ENCODE measurements around the gene CADPS. TPM values are rescaled to one million over a fixed set of nuclear protein-coding genes. Genes with fewer than 3 reads are reported as not detected.
A peak's percentile ranks its signal among the peaks of the same experiment; 100 is the strongest.

Gene CADPS
- total and polyA plus RNA-seq, 2 experiments from 2014 or later = 49.2 to 63.8 TPM

DNA sequence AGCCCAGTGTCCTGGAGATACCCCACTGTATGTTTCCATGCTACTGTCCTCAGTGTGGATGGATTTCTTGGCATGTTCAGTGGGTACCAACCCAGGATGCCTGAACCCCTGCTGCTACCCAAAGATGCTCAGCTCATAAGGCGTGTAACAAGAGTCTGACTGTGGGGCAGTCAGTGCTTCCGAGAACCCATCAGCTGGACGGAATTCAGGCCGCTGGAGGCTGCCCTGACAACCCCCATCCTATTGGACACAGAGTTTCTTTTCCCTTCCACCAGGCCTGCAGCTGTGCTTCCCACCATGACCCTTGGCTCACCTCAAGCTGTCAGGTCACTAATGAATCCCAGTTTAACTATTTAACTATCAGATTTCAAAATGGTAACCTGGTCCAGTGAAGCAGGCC, 277.7 kb downstream of the CADPS start:
- no peak for DNase-seq (ENCODE audit: low read depth in 1 of 2, low spot score in 1 of 2)
- H3K4me1 ChIP-seq (ENCODE audit: low read depth) = no peaks in the 10 kb centered on the region

GRCh38 chr3:62592408-62592807, 282.8 kb downstream of the CADPS start:
- Histone ChIP-seq H3K36me3 (peaks cover 2% of the 10 kb centered on the region), H3K4me1 (ENCODE audit: low read depth) (no peaks in the 10 kb centered on the region), H3K27me3 (no peaks in the 10 kb centered on the region), H3K9me3 (ENCODE audit: low read depth) (no peaks in the 10 kb centered on the region), H3K27ac (no peak overlapping the region), H3K4me3 (no peak overlapping the region)
- DNase-seq (ENCODE audit: low read depth in 1 of 2, low spot score in 1 of 2) = no peak
- TF ChIP-seq, protein P1, sequence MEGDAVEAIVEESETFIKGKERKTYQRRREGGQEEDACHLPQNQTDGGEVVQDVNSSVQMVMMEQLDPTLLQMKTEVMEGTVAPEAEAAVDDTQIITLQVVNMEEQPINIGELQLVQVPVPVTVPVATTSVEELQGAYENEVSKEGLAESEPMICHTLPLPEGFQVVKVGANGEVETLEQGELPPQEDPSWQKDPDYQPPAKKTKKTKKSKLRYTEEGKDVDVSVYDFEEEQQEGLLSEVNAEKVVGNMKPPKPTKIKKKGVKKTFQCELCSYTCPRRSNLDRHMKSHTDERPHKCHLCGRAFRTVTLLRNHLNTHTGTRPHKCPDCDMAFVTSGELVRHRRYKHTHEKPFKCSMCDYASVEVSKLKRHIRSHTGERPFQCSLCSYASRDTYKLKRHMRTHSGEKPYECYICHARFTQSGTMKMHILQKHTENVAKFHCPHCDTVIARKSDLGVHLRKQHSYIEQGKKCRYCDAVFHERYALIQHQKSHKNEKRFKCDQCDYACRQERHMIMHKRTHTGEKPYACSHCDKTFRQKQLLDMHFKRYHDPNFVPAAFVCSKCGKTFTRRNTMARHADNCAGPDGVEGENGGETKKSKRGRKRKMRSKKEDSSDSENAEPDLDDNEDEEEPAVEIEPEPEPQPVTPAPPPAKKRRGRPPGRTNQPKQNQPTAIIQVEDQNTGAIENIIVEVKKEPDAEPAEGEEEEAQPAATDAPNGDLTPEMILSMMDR (IDR thresholded peaks at IDR 0.05; ENCODE audit: low read depth, low read length) = no peak

More for the DNA sequence above, 277.7 kb downstream of the CADPS start:
- H3K9me3 ChIP-seq (ENCODE audit: low read depth) = no peaks in the 10 kb centered on the region
- H3K36me3 ChIP-seq = no peaks in the 10 kb centered on the region
- TF ChIP-seq, protein P1 (IDR thresholded peaks at IDR 0.05; ENCODE audit: low read depth, low read length) = no peak
- no peak overlapping the region for H3K4me3 ChIP-seq
- no peaks in the 10 kb centered on the region for H3K27me3 ChIP-seq
- no peak overlapping the region for H3K27ac ChIP-seq

- no peak overlapping the region for H3K27ac ChIP-seq
- TF ChIP-seq, protein P1 (IDR thresholded peaks at IDR 0.05; ENCODE audit: low read depth, low read length) = peak; percentile 5
- H3K4me1 ChIP-seq (ENCODE audit: low read depth) = no peaks in the 10 kb centered on the region
- H3K4me3 ChIP-seq = no peak overlapping the region
- H3K36me3 ChIP-seq = peaks cover 8% of the 10 kb centered on the region
- H3K27me3 ChIP-seq = no peaks in the 10 kb centered on the region
- DNase-seq (ENCODE audit: low read depth in 1 of 2, low spot score in 1 of 2) = no peak
- no peaks in the 10 kb centered on the region for H3K9me3 ChIP-seq (ENCODE audit: low read depth)
Observed at GRCh38 chr3:62589078-62589477, 286.1 kb downstream of the CADPS start.

GRCh38 chr3:62587579-62588031, 287.6 kb downstream of the CADPS start:
- Histone ChIP-seq H3K27ac (no peak overlapping the region), H3K9me3 (ENCODE audit: low read depth) (no peaks in the 10 kb centered on the region), H3K27me3 (no peaks in the 10 kb centered on the region), H3K36me3 (peaks cover 10% of the 10 kb centered on the region), H3K4me3 (no peak overlapping the region), H3K4me1 (ENCODE audit: low read depth) (no peaks in the 10 kb centered on the region)
- DNase-seq (ENCODE audit: low read depth in 1 of 2, low spot score in 1 of 2) = peak in 1 of 2 donors; percentile 83
- TF ChIP-seq, protein P1 (IDR thresholded peaks at IDR 0.05; ENCODE audit: low read depth, low read length) = no peak

- H3K4me3 ChIP-seq = no peak overlapping the region
- no peaks in the 10 kb centered on the region for H3K27me3 ChIP-seq
- no peaks in the 10 kb centered on the region for H3K9me3 ChIP-seq (ENCODE audit: low read depth)
- H3K36me3 ChIP-seq = peaks cover 13% of the 10 kb centered on the region
- DNase-seq (ENCODE audit: low read depth in 1 of 2, low spot score in 1 of 2) = no peak
- H3K4me1 ChIP-seq (ENCODE audit: low read depth) = no peaks in the 10 kb centered on the region
- TF ChIP-seq, protein P1 (IDR thresholded peaks at IDR 0.05; ENCODE audit: low read depth, low read length) = no peak
- H3K27ac ChIP-seq = no peak overlapping the region
Observed at GRCh38 chr3:62587169-62587568, 288.0 kb downstream of the CADPS start.

- peaks cover 15% of the 10 kb centered on the region for H3K36me3 ChIP-seq
- H3K4me3 ChIP-seq = no peak overlapping the region
- H3K9me3 ChIP-seq (ENCODE audit: low read depth) = no peaks in the 10 kb centered on the region
- DNase-seq (ENCODE audit: low read depth in 1 of 2, low spot score in 1 of 2) = peak in 1 of 2 donors; percentile 83
- H3K4me1 ChIP-seq (ENCODE audit: low read depth) = no peaks in the 10 kb centered on the region
- H3K27me3 ChIP-seq = no peaks in the 10 kb centered on the region
- H3K27ac ChIP-seq = no peak overlapping the region
- TF ChIP-seq, protein P1 (IDR thresholded peaks at IDR 0.05; ENCODE audit: low read depth, low read length) = no peak
Observed at GRCh38 chr3:62586356-62586755, 288.9 kb downstream of the CADPS start.
